Measurements from ENCODE around the gene GLDC. TPM values are rescaled to one million over a fixed set of nuclear protein-coding genes. Genes with fewer than 3 reads are reported as not detected.
"Not testable (repeated sequence)": the region's sequence is repeated elsewhere in the genome, so short reads cannot be mapped to it uniquely, and the experiment has no call there.

GLDC gene
- 66.8 and 76.7 TPM in 2 replicates for total RNA-seq (2014; rRNA removed; shearing (Covaris generic))

- Histone ChIP-seq H3K4me3 (ENCODE audit: insufficient read depth, low read depth, low read length) (peak within 1 kb of the TSS; percentile 79), H3K27me3 (ENCODE audit: control insufficient read depth, insufficient read depth, low read length) (peaks cover 10% of the 10 kb centered on the region), H3K36me3 (replicated peaks; ENCODE audit: control insufficient read depth, insufficient read depth, low read length) (peaks cover 11% of the 10 kb centered on the region)
- peak; percentile 99 for DNase-seq
These were observed at the start of gene GLDC for GRCh38 chr9:6645355-6646292. Gene GLDC (minus strand): TSS chr9:6645729. CDS start chr9:6645499, 230 bp downstream.

GRCh38 chr9:6692881-6693361 lies 47.4 kb upstream of the GLDC start:
- peak; percentile 44 for DNase-seq
- H3K4me3 ChIP-seq (ENCODE audit: insufficient read depth, low read depth, low read length): no peak overlapping the region
- H3K36me3 ChIP-seq (replicated peaks; ENCODE audit: control insufficient read depth, insufficient read depth, low read length): no peaks in the 10 kb centered on the region
- H3K27me3 ChIP-seq (ENCODE audit: control insufficient read depth, insufficient read depth, low read length): no peaks in the 10 kb centered on the region

- Histone ChIP-seq H3K4me3 (ENCODE audit: insufficient read depth, low read depth, low read length) (no peak overlapping the region), H3K27me3 (ENCODE audit: control insufficient read depth, insufficient read depth, low read length) (no peaks in the 10 kb centered on the region), H3K36me3 (replicated peaks; ENCODE audit: control insufficient read depth, insufficient read depth, low read length) (no peaks in the 10 kb centered on the region)
- no peak for DNase-seq
These were observed 46.9 kb upstream of the GLDC start for GRCh38 chr9:6692433-6692832.

- not testable (repeated sequence) for H3K36me3 ChIP-seq (replicated peaks; ENCODE audit: control insufficient read depth, insufficient read depth, low read length)
These were observed 45.1 kb upstream of the GLDC start for GRCh38 chr9:6690675-6691070.

DNA sequence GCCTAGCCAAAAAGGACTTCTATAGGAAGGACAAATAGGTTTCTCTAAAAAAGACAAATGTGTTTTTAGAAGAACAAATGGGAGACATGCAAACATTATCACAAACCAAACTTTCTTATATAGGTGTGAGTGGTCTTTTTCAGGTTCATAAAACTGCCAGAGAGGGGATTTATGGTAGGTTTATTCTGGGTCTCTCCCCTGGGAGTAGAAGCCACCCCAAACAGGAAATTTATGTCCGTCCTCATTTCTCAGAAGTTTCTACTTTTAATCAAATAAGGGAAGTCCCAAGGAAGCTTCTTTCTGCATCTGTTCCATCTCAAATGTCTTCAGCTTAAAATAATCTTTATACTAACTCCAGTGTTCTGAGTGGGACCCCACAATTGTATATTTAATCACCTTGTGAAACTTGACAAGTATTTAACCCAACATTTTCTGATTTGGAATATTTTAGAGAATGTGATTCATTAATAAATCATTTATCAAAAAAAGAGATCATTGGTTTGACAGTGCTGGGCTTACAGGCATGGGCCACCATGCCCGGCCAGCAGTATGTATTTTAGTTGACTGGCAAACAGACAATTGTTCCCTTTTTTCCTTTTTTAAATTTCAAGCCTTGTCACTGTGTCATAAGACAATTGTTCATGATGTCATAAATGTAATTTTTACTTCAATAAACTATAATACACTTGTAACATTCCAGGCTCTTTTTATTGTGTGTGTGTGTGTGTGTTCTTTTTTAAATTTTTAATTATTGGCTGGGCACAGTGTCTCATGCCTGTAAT lies 44.6 kb upstream of the GLDC start:
- no peak for DNase-seq
- Histone ChIP-seq H3K27me3 (ENCODE audit: control insufficient read depth, insufficient read depth, low read length) (no peaks in the 10 kb centered on the region), H3K4me3 (ENCODE audit: insufficient read depth, low read depth, low read length) (no peak overlapping the region), H3K36me3 (replicated peaks; ENCODE audit: control insufficient read depth, insufficient read depth, low read length) (no peaks in the 10 kb centered on the region)

More at GRCh38 chr9:6690675-6691070, 45.1 kb upstream of the GLDC start:
- DNase-seq; H3K27me3 ChIP-seq (ENCODE audit: control insufficient read depth, insufficient read depth, low read length); H3K4me3 ChIP-seq (ENCODE audit: insufficient read depth, low read depth, low read length): not testable (repeated sequence)

DNA sequence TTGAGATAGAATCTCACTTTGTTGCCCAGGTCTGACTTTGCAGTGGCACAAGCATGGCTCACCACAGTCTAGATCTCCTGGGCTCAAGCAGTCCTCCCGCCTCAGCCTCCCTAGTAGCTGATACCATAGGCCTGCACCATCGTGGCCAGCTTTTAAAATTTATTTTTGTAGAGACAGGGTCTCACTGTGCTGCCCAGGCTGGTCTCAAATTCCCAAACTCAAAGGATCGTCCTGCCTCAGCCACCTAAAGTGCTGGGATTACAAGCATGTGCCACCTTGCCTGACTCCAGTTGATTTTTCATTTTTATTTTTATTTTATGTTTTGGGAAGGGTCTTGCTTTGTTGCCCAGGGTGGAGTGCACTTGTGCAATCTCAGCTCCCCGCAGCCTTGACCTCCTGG lies 41.7 kb upstream of the GLDC start:
- H3K36me3 ChIP-seq (replicated peaks; ENCODE audit: control insufficient read depth, insufficient read depth, low read length): no peaks in the 10 kb centered on the region
- no peak overlapping the region for H3K4me3 ChIP-seq (ENCODE audit: insufficient read depth, low read depth, low read length)
- H3K27me3 ChIP-seq (ENCODE audit: control insufficient read depth, insufficient read depth, low read length): no peaks in the 10 kb centered on the region
- no peak for DNase-seq

GRCh38 chr9:6686396-6686795 lies 40.9 kb upstream of the GLDC start:
- no peaks in the 10 kb centered on the region for H3K27me3 ChIP-seq (ENCODE audit: control insufficient read depth, insufficient read depth, low read length)
- H3K36me3 ChIP-seq (replicated peaks; ENCODE audit: control insufficient read depth, insufficient read depth, low read length): no peaks in the 10 kb centered on the region
- DNase-seq: no peak
- no peak overlapping the region for H3K4me3 ChIP-seq (ENCODE audit: insufficient read depth, low read depth, low read length)

DNA sequence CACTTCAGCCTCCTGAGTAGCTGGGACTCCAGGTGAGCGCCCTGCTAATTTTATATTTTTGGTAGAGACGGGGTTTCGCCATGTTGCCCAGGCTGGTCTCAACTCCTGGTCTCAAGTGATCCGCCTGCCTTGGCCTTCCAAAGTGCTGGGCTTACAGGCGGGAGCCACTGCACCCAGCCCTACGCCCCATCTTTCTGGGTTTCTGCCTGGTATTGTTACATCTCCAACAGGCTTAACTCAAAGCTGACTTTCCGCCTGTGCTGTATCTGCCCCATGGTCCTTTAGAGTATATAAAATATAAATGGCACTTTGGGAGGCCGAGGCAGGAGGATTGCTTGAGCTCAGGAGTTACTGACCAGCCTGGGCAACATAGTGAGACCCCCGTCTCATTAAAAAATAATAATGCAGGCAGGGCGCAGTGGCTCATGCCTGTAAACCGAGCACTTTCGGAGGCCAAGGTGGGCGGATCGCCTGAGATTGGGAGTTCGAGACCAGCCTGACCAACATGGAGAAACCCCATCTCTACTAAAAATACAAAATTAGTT lies 36.5 kb upstream of the GLDC start:
- DNase-seq: no peak
- Histone ChIP-seq H3K27me3 (ENCODE audit: control insufficient read depth, insufficient read depth, low read length) (no peaks in the 10 kb centered on the region), H3K36me3 (replicated peaks; ENCODE audit: control insufficient read depth, insufficient read depth, low read length) (no peaks in the 10 kb centered on the region), H3K4me3 (ENCODE audit: insufficient read depth, low read depth, low read length) (peak overlapping the region; percentile 81)

DNA sequence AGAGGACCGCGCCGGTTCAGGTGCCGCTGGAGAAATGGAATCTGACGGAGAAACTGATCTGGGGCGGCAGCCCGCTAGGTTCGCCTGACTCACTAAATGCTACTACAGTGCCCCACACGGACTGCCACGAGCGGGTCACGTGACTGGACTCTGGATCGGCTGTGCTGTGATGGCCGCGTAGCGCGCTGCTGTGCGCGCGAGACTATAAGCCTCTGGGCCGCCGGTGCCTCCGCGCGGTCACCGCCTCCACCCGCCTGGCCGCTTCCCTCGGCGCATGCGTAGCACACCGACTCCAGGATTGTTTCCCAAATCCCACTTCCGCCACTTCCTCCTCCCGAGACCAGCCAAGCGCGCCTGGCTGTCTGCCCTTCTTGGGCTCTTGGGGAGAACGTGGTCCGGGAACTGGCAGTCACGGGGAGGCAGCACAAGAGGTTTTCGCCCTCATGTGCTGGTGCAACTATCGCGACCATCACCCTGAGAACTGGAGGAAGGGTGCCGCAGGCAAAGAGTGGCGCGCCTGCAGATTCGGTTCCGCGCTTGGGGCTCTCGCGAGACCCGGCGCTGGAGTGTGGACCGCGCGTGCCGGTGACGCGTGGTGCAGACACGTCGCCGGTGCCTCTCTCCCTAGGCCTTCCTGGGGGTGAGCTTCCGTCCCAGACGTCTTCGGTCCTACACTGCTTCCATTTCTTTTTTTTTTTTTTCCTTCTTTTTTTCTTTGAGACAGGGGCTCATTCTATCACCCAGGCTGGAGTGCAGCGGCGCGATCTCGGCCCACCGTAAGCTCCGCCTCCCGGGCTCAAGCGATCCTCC lies 35.8 kb upstream of the GLDC start:
- DNase-seq: peak; percentile 98
- H3K4me3 ChIP-seq (ENCODE audit: insufficient read depth, low read depth, low read length): peak overlapping the region; percentile 81
- peaks cover under 1% of the 10 kb centered on the region for H3K36me3 ChIP-seq (replicated peaks; ENCODE audit: control insufficient read depth, insufficient read depth, low read length)
- H3K27me3 ChIP-seq (ENCODE audit: control insufficient read depth, insufficient read depth, low read length): no peaks in the 10 kb centered on the region

- Histone ChIP-seq H3K4me3 (ENCODE audit: insufficient read depth, low read depth, low read length) (peak overlapping the region; percentile 81), H3K27me3 (ENCODE audit: control insufficient read depth, insufficient read depth, low read length) (no peaks in the 10 kb centered on the region), H3K36me3 (replicated peaks; ENCODE audit: control insufficient read depth, insufficient read depth, low read length) (peaks cover 2% of the 10 kb centered on the region)
- DNase-seq: no peak
These were observed 35.2 kb upstream of the GLDC start for GRCh38 chr9:6680797-6681146.

DNA sequence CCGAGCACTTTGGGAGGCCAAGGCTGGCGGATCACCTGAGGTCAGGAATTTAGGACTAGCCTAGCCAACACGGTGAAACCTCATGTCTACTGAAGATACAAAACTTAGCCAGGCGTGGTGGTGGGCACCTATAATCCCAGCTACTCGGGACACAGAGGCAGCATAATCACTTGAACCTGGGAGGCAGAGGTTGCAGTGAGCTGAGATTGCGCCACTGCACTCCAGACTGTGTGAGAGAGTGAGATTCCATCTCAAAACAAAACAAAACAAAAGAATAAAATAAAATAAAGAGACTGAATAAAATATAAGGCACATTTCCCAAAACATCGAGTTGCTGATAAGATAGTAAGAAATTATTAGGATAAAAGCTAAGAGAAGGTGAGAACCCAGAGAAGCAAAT lies 32.3 kb upstream of the GLDC start:
- no peaks in the 10 kb centered on the region for H3K27me3 ChIP-seq (ENCODE audit: control insufficient read depth, insufficient read depth, low read length)
- DNase-seq: no peak
- peaks cover 5% of the 10 kb centered on the region for H3K36me3 ChIP-seq (replicated peaks; ENCODE audit: control insufficient read depth, insufficient read depth, low read length)
- no peak overlapping the region for H3K4me3 ChIP-seq (ENCODE audit: insufficient read depth, low read depth, low read length)

- no peaks in the 10 kb centered on the region for H3K27me3 ChIP-seq (ENCODE audit: control insufficient read depth, insufficient read depth, low read length)
- DNase-seq: no peak
These were observed 30.9 kb upstream of the GLDC start for GRCh38 chr9:6676254-6676921.

DNA sequence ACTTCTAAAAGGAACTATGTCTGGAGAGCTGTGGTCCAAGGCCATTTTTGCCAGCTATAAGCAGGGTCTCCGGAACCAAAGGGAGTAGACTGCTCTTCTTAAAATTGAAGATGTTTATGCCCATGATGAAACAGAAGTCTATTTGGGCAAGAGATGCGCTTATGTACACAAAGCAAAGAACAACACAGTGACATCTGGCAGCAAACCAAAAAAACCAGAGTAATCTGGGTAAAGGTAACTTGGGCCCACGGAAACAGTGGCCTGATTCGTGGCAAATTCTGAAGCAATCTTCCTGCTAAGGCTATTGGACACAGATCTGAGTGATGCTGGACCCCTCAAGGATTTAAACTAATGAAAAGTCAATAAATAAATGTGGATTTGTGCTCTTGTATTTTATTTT lies 29.7 kb upstream of the GLDC start:
- peaks cover 15% of the 10 kb centered on the region for H3K36me3 ChIP-seq (replicated peaks; ENCODE audit: control insufficient read depth, insufficient read depth, low read length)
- H3K27me3 ChIP-seq (ENCODE audit: control insufficient read depth, insufficient read depth, low read length): no peaks in the 10 kb centered on the region
- DNase-seq: no peak
- no peak overlapping the region for H3K4me3 ChIP-seq (ENCODE audit: insufficient read depth, low read depth, low read length)

More at GRCh38 chr9:6676254-6676921, 30.9 kb upstream of the GLDC start:
- Histone ChIP-seq H3K4me3 (ENCODE audit: insufficient read depth, low read depth, low read length) (no peak overlapping the region), H3K36me3 (replicated peaks; ENCODE audit: control insufficient read depth, insufficient read depth, low read length) (peaks cover 10% of the 10 kb centered on the region)
